Gastroesophageal sphincter (tissue), 3 donors: ENCODE data around the gene PLIN5.

Experiments
- POLR2A ChIP-seq, 2 donors: fragments of 450-650 bp; IDR thresholded peaks; one replicate each; pipeline ENCODE4 v1.6.1; 2017; ENCODE audit warnings: antibody characterized with exemption in 2 of 2, mild to moderate bottlenecking in 2 of 2, moderate library complexity in 1 of 2
- TF ChIP-seq, protein P1 (sequence below), 4 experiments: fragments of 200-600 bp in 2 of 4; fragments of 450-650 bp in 2 of 4; sonication (generic) in 1 of 4; IDR thresholded peaks; one replicate each; pipeline ENCODE4 v1.5.1; 2017 to 2019; ENCODE audit warnings: antibody characterized with exemption in 4 of 4, mild to moderate bottlenecking in 2 of 4, moderate library complexity in 2 of 4

DNA sequence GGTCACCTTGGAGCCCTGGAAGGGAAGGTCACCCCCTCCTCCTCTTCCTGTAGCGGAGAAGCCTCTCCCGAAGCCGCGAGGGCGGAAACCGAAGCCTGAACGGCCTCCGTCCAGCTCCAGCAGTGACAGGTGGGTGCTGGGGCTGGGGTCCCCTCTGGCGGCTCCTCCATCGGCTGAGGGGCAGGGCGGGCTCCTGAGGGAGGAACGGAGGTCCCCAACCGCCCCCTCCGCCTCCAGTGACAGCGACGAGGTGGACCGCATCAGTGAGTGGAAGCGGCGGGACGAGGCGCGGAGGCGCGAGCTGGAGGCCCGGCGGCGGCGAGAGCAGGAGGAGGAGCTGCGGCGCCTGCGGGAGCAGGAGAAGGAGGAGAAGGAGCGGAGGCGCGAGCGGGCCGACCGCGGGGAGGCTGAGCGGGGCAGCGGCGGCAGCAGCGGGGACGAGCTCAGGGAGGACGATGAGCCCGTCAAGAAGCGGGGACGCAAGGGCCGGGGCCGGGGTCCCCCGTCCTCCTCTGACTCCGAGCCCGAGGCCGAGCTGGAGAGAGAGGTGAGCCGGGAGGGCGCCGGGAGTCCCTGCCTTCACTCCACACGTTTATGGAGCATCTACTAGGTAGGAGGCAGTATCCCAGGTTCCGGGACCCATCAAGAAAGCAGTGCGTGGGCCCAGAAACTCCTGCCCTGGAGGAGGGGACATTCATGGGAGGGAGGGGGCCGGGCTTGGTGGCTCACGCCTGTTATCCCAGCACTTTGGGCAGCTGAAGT is 40.9 kb downstream of the PLIN5 start:
- TF ChIP-seq POLR2A (IDR thresholded peaks at IDR 0.05) = no peak
- TF ChIP-seq, protein P1, sequence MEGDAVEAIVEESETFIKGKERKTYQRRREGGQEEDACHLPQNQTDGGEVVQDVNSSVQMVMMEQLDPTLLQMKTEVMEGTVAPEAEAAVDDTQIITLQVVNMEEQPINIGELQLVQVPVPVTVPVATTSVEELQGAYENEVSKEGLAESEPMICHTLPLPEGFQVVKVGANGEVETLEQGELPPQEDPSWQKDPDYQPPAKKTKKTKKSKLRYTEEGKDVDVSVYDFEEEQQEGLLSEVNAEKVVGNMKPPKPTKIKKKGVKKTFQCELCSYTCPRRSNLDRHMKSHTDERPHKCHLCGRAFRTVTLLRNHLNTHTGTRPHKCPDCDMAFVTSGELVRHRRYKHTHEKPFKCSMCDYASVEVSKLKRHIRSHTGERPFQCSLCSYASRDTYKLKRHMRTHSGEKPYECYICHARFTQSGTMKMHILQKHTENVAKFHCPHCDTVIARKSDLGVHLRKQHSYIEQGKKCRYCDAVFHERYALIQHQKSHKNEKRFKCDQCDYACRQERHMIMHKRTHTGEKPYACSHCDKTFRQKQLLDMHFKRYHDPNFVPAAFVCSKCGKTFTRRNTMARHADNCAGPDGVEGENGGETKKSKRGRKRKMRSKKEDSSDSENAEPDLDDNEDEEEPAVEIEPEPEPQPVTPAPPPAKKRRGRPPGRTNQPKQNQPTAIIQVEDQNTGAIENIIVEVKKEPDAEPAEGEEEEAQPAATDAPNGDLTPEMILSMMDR (IDR thresholded peaks at IDR 0.05) = no peak
